PFSK-1 (cell line): ENCODE results near the gene CA7.

Source experiments
- POLR2AphosphoS5 ChIP-seq: IDR thresholded peaks from 2 replicates; pipeline ENCODE4 v1.6.1; 2012; ENCODE audit warnings: low read depth, mild to moderate bottlenecking, control low read depth, low read length, moderate library complexity
- SIN3A ChIP-seq: IDR thresholded peaks from 2 replicates; pipeline ENCODE4 v1.6.1; 2012; ENCODE audit warnings: mild to moderate bottlenecking, low read length, moderate library complexity, borderline replicate concordance; ENCODE audit not compliant: insufficient read depth
- TAF1 ChIP-seq: IDR thresholded peaks from 2 replicates; pipeline ENCODE4 v1.6.1; 2012; ENCODE audit warnings: low read length, control low read depth, borderline replicate concordance; ENCODE audit not compliant: insufficient read depth
- TF ChIP-seq, protein P1 (sequence below), 2 experiments: IDR thresholded peaks; 2 replicates each; pipeline versions ENCODE4 v1.6.1 to v1.8.0; 2011 to 2012; ENCODE audit warnings: low read depth in 2 of 2, low read length in 2 of 2, control low read depth in 1 of 2, inconsistent platforms in 1 of 2, mild to moderate bottlenecking in 1 of 2, moderate library complexity in 1 of 2; ENCODE audit not compliant: insufficient read depth in 1 of 2

DNA sequence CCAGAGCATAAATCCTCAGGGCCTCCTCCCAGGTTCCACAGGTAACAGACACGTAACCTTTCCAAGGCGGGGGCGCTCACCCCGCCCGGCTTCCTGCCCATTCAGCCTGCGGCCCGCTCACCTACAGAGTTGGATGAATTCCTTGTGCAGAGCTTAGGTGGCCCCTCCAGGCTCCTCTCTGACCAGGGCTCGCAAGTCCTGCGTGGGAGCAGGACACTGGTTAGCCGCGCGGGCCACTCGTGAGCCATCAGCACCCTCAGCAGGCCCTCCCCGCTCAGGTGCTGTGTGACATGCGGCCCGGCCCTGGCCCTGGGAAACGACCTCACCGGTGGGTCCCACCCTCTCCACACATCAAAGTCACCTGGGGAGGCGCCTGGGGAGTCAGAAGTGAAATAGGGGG, 43.4 kb upstream of the CA7 start:
- TF ChIP-seq SIN3A: no peak
- no peak for TF ChIP-seq POLR2AphosphoS5
- TF ChIP-seq, protein P1, sequence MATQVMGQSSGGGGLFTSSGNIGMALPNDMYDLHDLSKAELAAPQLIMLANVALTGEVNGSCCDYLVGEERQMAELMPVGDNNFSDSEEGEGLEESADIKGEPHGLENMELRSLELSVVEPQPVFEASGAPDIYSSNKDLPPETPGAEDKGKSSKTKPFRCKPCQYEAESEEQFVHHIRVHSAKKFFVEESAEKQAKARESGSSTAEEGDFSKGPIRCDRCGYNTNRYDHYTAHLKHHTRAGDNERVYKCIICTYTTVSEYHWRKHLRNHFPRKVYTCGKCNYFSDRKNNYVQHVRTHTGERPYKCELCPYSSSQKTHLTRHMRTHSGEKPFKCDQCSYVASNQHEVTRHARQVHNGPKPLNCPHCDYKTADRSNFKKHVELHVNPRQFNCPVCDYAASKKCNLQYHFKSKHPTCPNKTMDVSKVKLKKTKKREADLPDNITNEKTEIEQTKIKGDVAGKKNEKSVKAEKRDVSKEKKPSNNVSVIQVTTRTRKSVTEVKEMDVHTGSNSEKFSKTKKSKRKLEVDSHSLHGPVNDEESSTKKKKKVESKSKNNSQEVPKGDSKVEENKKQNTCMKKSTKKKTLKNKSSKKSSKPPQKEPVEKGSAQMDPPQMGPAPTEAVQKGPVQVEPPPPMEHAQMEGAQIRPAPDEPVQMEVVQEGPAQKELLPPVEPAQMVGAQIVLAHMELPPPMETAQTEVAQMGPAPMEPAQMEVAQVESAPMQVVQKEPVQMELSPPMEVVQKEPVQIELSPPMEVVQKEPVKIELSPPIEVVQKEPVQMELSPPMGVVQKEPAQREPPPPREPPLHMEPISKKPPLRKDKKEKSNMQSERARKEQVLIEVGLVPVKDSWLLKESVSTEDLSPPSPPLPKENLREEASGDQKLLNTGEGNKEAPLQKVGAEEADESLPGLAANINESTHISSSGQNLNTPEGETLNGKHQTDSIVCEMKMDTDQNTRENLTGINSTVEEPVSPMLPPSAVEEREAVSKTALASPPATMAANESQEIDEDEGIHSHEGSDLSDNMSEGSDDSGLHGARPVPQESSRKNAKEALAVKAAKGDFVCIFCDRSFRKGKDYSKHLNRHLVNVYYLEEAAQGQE (IDR thresholded peaks at IDR 0.05; ENCODE audit: insufficient read depth in 1 of 2, low read depth in 2 of 2, low read length in 2 of 2): no peak
- TF ChIP-seq TAF1: no peak
